IMR-90 (cell line): ENCODE results near the gene ACVR1.

Source experiments
- BHLHE40 ChIP-seq: fragments of 150-350 bp; IDR thresholded peaks from 2 replicates; pipeline ENCODE4 v1.6.1; 2016; ENCODE audit warnings: mild to moderate bottlenecking, low read depth, low read length
- CEBPB ChIP-seq: IDR thresholded peaks from 2 replicates; pipeline ENCODE4 v1.6.1; 2012; ENCODE audit warnings: low read depth, low read length, improper control_type of control experiment
- CHD1 ChIP-seq: IDR thresholded peaks from 2 replicates; pipeline ENCODE4 v1.6.1; 2012; ENCODE audit warnings: low read depth, low read length, improper control_type of control experiment
- CTCF ChIP-seq: conservative IDR thresholded peaks from 2 replicates; pipeline ENCODE4 v1.5.1; 2012; ENCODE audit warnings: mild to moderate bottlenecking, low read depth, low read length, improper control_type of control experiment
- ELK1 ChIP-seq: fragments of 150-350 bp; IDR thresholded peaks from 2 replicates; pipeline ENCODE4 v1.6.1; 2016; ENCODE audit warnings: low read depth, mild to moderate bottlenecking, low read length, moderate library complexity, borderline replicate concordance
- FOS ChIP-seq: fragments of 150-350 bp; IDR thresholded peaks from 2 replicates; pipeline ENCODE4 v1.6.1; 2016; ENCODE audit warnings: low read depth, low read length
- MAFK ChIP-seq: IDR thresholded peaks from 2 replicates; pipeline ENCODE4 v1.6.1; 2012; ENCODE audit warnings: low read depth, low read length, improper control_type of control experiment
- NFE2L2 ChIP-seq: fragments of 150-350 bp; IDR thresholded peaks from 2 replicates; pipeline ENCODE4 v1.6.1; 2016; ENCODE audit warnings: low read depth, mild to moderate bottlenecking, low read length
- POLR2A ChIP-seq: IDR thresholded peaks from 2 replicates; pipeline ENCODE4 v1.6.1; 2012; ENCODE audit warnings: mild to moderate bottlenecking, low read depth, low read length
- RAD21 ChIP-seq: IDR thresholded peaks from 2 replicates; pipeline ENCODE4 v1.6.1; 2012; ENCODE audit warnings: low read length, improper control_type of control experiment
- SMC3 ChIP-seq: fragments of 150-350 bp; IDR thresholded peaks from 2 replicates; pipeline ENCODE4 v1.6.1; 2016; ENCODE audit warnings: low read depth, mild to moderate bottlenecking, antibody characterized with exemption, low read length, moderate library complexity
- USF2 ChIP-seq: fragments of 150-350 bp; IDR thresholded peaks from 2 replicates; pipeline ENCODE4 v1.6.1; 2017; ENCODE audit warnings: mild to moderate bottlenecking, antibody characterized with exemption, low read length, low read depth

- TF ChIP-seq CTCF (no peak), ELK1 (no peak), BHLHE40 (no peak), CHD1 (no peak), POLR2A (no peak), NFE2L2 (no peak), RAD21 (no peak), CEBPB (no peak), USF2 (no peak), FOS (no peak), MAFK (no peak), SMC3 (no peak)
Measured at GRCh38 chr2:157866666-157867642, 9.2 kb downstream of the ACVR1 start.
